HG02798 (cell line): ENCODE data around the gene EMC10.

Experiments
- ATAC-seq: cut with Tn5 transposase; IDR thresholded peaks from one replicate; pipeline ENCODE4 v1.9.1; 2021; ENCODE audit warnings: mild to moderate bottlenecking; ENCODE audit not compliant: unreplicated experiment, poor library complexity

EMC10 gene

GRCh38 chr19:50536662-50537305 is 60.5 kb downstream of the EMC10 start:
- ATAC-seq = no peak

DNA sequence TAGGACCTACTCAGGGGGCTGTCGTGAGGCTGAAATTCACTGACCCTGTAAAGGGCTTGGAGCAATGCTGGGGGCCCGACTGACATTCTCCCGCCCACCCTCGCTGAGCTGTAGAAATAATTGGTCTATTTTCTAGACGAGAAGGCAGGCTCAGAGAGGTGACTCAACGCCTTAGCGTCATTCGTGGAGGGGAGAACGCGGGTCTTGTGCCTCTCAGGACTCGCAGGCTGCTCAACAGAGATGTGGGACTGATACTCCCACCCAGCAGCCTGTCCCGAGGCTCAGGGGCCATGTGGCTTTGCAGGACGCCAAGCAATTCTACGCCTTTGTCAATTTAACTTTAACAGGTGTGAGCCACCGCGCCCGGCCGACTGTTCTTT is 61.0 kb downstream of the EMC10 start:
- no peak for ATAC-seq

DNA sequence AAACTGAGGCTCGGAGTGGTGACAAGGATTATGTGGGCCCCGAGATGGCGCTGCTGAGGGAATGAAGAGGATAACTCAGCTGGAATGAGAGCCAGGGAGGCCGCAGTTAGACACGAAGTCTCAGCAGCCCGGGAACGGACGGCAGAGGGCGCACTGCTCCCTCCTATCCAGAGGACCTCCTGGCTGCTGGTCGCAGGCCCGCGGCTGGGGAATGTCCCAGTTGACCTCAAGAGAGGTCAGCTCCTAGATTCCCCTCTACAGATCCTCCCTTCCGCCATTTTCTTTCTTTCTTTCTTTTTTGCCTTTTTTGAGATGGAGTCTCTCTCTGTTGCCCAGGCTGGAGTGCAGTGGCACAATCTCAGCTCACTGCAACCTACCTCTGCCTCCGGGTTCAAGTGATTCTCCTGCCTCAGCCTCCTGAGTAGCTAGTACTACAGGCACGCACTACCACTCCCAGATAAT is 61.5 kb downstream of the EMC10 start:
- no peak for ATAC-seq
